HG02852 (cell line): ENCODE measurements around the gene FIBCD1.
"Not testable (repeated sequence)": the region's sequence is repeated elsewhere in the genome, so short reads cannot be mapped to it uniquely, and the experiment has no call there.

ENCODE experiments used
- ATAC-seq: cut with Tn5 transposase; IDR thresholded peaks from one replicate; pipeline ENCODE4 v1.9.1; 2021; ENCODE audit warnings: mild to moderate bottlenecking, moderate library complexity; ENCODE audit not compliant: unreplicated experiment

Gene FIBCD1

GRCh38 chr9:130973686-130974281 is 34.7 kb upstream of the FIBCD1 start:
- no peak for ATAC-seq

GRCh38 chr9:130972957-130973685 is 34.1 kb upstream of the FIBCD1 start:
- ATAC-seq: no peak

DNA sequence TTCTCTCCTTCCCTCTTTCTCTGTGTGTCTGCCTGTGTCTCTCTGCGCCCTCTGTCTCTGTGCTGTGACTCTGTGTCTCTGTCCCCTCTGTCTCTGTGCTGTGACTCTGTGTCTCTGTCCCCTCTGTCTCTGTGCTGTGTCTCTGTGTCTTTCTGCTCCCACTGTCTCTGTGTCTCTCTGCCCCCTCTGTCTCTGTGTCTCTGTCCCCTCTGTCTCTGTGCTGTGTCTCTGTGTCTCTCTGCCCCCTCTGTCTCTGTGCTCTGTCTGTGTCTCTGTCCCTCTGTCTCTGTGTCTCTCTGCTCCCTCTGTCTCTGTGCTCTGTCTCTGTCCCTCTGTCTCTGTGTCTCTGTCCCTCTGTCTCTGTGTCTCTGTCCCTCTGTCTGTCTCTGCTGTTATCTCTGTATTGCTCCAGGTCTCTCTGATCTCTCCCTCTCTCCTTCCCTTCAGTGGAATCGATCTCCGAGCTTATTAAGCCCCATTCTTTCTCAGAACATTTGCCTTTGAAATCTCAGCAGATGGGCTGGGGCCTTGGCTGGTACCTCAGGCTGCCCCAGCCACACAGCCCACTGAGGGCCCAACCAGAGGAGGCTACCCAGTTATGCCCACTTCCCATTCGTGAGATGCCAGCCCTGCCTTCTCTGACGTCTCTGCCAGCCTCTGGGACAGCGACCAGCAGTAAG is 33.4 kb upstream of the FIBCD1 start:
- ATAC-seq: no peak

DNA sequence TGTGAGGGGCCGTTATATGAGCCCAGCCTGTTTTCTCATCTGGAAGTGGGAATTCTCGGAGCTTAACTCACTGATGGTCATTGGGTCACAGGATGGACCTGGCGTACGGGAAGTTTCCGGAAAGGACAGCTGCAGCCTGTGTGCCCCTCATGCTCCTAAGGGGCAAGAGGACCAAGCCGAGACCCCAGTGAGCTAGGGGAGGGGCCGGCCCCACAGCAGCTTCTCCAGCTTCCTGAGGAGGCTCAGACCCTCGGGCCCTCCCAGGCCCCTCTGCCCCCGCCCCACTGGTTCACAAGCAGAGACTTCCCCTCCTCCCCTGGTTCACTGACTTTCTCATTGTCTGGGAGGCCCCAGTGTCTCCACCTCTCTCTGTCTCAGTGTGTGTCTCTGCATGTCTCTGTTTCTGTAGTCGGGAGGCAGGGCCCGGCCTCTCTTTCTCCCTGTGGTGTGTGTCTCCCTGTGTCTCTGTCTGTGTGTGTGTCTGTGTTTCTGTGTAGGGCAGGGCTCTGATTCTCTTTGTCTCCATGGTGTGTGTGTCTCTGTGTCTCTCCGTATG is 32.3 kb upstream of the FIBCD1 start:
- ATAC-seq: no peak

DNA sequence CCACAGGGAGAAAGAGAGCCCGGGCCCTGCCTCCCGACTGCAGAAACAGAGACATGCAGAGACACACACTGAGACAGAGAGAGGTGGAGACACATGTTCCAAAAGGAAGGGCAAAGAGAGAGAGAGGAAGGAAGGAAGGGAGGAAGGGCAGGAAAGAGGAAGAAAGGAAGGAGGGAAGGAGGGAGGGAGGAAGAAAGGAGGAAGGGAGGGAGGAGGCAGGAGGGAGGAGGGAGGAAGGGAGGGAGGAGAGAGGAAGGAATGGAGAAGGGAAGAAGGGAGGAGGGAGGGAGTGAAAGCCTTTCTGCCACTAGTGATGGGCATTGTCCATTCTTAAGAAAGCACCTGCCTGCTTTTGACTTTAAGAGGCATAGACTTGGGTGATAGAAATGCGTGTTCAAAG is 31.8 kb upstream of the FIBCD1 start:
- ATAC-seq: no peak

DNA sequence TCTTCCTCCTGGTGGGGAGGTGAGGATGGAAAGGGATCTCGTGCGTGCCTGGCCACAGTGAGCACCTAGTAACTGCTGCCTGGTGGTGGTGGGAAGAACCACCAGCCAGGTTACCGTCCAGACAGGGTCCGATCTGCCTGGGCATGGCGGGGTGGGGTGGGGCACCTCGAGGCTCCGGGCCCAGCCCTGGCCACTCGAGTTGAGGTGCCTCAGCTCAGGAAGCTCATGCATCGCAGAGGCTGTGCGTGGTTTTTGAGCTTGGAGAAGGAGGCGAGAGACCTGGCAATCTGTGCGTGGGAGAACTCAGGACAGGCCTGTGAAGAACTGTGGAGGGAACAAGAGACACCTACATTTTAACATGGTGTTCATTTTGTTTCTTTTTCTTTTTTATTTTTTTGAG is 31.0 kb upstream of the FIBCD1 start:
- ATAC-seq: no peak

DNA sequence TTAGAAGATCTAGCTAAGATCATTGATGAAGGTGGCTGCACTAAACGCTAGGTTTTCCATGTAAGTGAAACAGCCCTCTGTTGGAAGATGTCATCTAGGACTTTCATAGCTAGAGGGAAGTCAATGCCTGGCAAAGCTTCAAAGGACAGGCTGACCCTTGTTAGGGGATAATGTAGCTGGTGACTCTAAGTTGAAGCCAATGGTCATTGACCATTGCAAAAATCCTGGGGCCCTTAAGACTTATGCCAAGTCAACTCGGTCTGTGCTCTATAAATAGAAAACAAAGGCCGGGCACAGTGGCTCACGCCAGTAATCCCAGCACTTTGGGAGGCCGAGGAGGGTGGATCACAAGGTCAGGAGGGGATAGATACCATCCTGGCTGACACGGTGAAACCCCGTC is 26.6 kb upstream of the FIBCD1 start:
- ATAC-seq: no peak

- ATAC-seq: no peak
Observed at GRCh38 chr9:130963916-130964315, 24.9 kb upstream of the FIBCD1 start.

GRCh38 chr9:130963337-130963908 is 24.4 kb upstream of the FIBCD1 start:
- no peak for ATAC-seq

- no peak for ATAC-seq
Observed at GRCh38 chr9:130962418-130963316, 23.6 kb upstream of the FIBCD1 start.

DNA sequence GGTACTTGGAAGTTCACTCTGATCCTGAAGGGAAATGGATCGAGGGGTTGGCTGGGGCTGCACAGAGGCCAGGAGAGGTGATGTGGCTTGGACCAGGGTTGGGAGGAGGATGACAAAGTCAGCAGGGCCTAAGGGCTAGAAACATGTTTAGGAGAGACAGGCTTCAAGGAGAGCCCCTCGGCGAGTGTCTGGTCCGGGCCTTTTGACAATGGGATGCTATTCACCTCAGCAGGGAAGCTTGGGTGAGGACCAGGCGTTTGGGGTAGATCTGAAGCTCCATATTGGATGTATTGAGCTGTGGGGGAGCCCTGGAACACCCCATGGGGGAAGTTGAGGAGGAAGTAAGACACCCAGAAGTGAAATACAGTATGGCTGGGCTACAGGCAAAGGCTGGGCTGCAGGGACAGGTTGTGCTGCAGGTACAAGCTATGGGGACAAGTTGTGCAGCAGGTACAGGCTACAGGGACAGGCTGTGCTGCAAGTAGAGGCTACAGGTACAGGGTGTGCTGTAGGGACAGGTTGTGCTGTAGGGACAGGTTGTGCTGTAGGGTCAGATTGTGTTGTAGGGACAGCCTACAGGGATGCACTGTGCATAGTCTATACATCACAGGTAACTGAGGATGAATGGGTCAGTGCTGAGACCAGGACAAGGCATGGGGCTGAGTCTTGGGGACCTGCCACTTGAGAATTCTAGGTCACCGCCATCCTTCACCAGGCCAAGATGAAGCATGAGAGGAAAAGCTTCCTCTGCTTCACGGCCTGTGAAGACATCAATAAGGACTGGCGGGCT is 22.7 kb upstream of the FIBCD1 start:
- ATAC-seq: no peak

- no peak for ATAC-seq
Observed at GRCh38 chr9:130960522-130961378, 21.7 kb upstream of the FIBCD1 start.

GRCh38 chr9:130959809-130960334 is 20.8 kb upstream of the FIBCD1 start:
- no peak for ATAC-seq

DNA sequence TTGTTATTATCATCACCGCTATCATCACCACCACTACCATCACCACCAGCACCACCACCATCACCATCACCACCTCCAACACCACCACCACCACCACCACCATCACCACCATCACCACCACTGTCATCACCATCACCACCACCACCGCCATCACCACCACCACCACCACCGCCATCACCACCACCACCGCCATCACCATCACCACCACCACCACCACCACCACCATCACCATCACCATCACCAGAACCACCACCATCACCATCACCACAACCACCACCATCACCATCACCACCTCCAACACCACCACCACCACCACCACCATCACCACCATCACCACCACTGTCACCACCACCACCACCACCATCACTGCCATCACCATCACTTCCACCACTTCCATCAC is 19.5 kb upstream of the FIBCD1 start:
- ATAC-seq: not testable (repeated sequence)

GRCh38 chr9:130957451-130958203 is 18.6 kb upstream of the FIBCD1 start:
- ATAC-seq: no peak

- ATAC-seq: no peak
Observed at GRCh38 chr9:130956636-130957450, 17.8 kb upstream of the FIBCD1 start.
